ENCODE measurements around the gene SPRR5. TPM values are rescaled to one million over a fixed set of nuclear protein-coding genes. Genes with fewer than 3 reads are reported as not detected.

Gene SPRR5
- total RNA-seq, 2 experiments from 2014 or later = not detected

DNA sequence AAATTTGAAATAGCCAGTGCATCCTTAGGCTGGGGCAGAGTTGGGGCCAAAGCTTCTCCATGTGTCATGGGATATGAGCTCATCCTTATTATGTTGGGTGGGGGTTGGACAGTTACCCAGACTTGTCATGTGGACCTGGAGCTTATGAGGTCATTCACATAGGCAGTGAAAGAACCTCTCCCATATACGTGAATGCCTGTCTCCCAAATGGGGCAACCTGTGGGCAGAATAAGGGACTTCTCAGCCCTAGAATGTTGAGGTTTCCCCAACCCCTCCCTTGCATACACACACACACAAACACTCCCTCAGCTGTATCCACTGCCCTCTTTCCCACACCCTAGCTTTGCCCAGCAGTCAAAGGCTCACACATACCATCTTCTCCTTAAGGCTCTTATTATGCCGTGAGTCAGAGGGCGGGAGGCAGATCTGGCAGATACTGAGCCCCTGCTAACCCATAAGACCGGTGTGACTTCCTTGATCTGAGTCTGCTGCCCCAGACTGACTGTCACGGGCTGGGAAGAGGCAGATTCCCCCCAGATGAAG lies 40.9 kb upstream of the SPRR5 start:
- DNase-seq = peak in 1 of 14 experiments; percentile 6
- POLR2A ChIA-PET = no interaction called here
- peaks cover 59% of the 10 kb centered on the region for H3K27me3 Mint-ChIP-seq

GRCh38 chr1:152907686-152908601 lies 39.1 kb upstream of the SPRR5 start, which contains the start of gene IVL:
Gene IVL (plus strand): TSS chr1:152908546. CDS start chr1:152909798, 1,252 bp downstream.
- no peak for TF ChIP-seq CTCF (IDR thresholded peaks at IDR 0.05)
- H3K27me3 ChIP-seq (ENCODE audit: control insufficient read depth in 1 of 2, insufficient read depth in 2 of 2, low read length in 2 of 2) = peaks cover 5 to 21% of the 10 kb centered on the region in 2 experiments
- no peak within 1 kb of the TSS for H3K4me3 ChIP-seq (ENCODE audit: low read length)
- H3K4me1 ChIP-seq (ENCODE audit: insufficient read depth, low read length) = no peaks in the 10 kb centered on the region
- no peaks in the 10 kb centered on the region for H3K9me3 Mint-ChIP-seq
- ATAC-seq (ENCODE audit: poor library complexity) (no peak), DNase-seq (no peak)
- H3K27ac ChIP-seq (ENCODE audit: low read depth in 1 of 2, low read length in 2 of 2) = no peak within 1 kb of the TSS
- intact Hi-C loops (cut with DNase I, micrococcal nuclease) = no loop called here
- H3K4me3 Mint-ChIP-seq = no peak within 1 kb of the TSS
- H3K4me1 Mint-ChIP-seq (ENCODE audit: low read depth) = no peaks in the 10 kb centered on the region
- peaks cover 68% of the 10 kb centered on the region for H3K27me3 Mint-ChIP-seq
- ChIA-PET CTCF (no interaction called here), POLR2A (no interaction called here)
- H3K27ac Mint-ChIP-seq = no peak within 1 kb of the TSS
- peaks cover 0 to 21% of the 10 kb centered on the region in 2 experiments for H3K9me3 ChIP-seq (ENCODE audit: control insufficient read depth in 1 of 2, insufficient read depth in 1 of 2, low read length in 2 of 2)
- H3K36me3 ChIP-seq (ENCODE audit: insufficient read depth, low read length) = no peaks in the 10 kb centered on the region
- no peaks in the 10 kb centered on the region for H3K36me3 Mint-ChIP-seq (ENCODE audit: low read depth)

More for the DNA sequence above, 40.9 kb upstream of the SPRR5 start:
- Histone ChIP-seq H3K9me3 (ENCODE audit: control insufficient read depth in 1 of 2, insufficient read depth in 1 of 2, low read length in 2 of 2) (peaks cover 0 to 18% of the 10 kb centered on the region in 2 experiments), H3K36me3 (ENCODE audit: insufficient read depth, low read length) (no peaks in the 10 kb centered on the region), H3K27ac (ENCODE audit: low read depth in 1 of 2, low read length in 2 of 2) (no peak overlapping the region), H3K4me3 (ENCODE audit: low read length) (no peak overlapping the region), H3K4me1 (ENCODE audit: insufficient read depth, low read length) (no peaks in the 10 kb centered on the region), H3K27me3 (ENCODE audit: control insufficient read depth in 1 of 2, insufficient read depth in 2 of 2, low read length in 2 of 2) (peaks cover 5 to 17% of the 10 kb centered on the region in 2 experiments)
- no peaks in the 10 kb centered on the region for H3K9me3 Mint-ChIP-seq
- intact Hi-C loops (cut with DNase I, micrococcal nuclease) = no loop called here
- no peak for TF ChIP-seq CTCF (IDR thresholded peaks at IDR 0.05)
- no peak overlapping the region for H3K4me3 Mint-ChIP-seq
- CTCF ChIA-PET = no interaction called here
- H3K4me1 Mint-ChIP-seq (ENCODE audit: low read depth) = no peaks in the 10 kb centered on the region
- no peak overlapping the region for H3K27ac Mint-ChIP-seq
- H3K36me3 Mint-ChIP-seq (ENCODE audit: low read depth) = no peaks in the 10 kb centered on the region
- no peak for ATAC-seq (ENCODE audit: poor library complexity)

DNA sequence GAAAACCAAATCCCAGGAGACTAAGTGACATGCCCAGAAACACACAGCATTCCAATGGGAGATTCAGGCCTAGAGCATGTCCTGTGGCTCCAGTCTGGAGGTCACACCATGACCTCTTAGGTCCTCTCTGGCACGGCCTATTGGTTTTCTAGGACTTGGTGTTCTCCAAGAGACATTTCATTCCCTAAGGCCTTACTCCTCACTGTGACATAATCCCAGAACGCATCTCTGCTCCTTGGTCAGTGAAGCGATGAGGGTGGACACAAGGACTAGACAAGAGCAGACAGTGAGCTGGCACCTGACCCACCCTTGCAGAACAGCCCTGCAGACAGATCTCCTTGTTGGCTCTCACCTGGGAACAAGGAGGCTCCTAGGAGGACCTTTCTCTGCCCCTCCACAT lies 37.8 kb upstream of the SPRR5 start:
- Mint-ChIP-seq H3K9me3 (no peaks in the 10 kb centered on the region), H3K27me3 (peaks cover 62% of the 10 kb centered on the region), H3K27ac (no peak overlapping the region), H3K4me3 (no peak overlapping the region), H3K36me3 (ENCODE audit: low read depth) (no peaks in the 10 kb centered on the region), H3K4me1 (ENCODE audit: low read depth) (no peaks in the 10 kb centered on the region)
- Histone ChIP-seq H3K27ac (ENCODE audit: low read depth in 1 of 2, low read length in 2 of 2) (no peak overlapping the region), H3K27me3 (ENCODE audit: control insufficient read depth in 1 of 2, insufficient read depth in 2 of 2, low read length in 2 of 2) (peaks cover 5 to 22% of the 10 kb centered on the region in 2 experiments), H3K36me3 (ENCODE audit: insufficient read depth, low read length) (no peaks in the 10 kb centered on the region), H3K4me3 (ENCODE audit: low read length) (no peak overlapping the region), H3K4me1 (ENCODE audit: insufficient read depth, low read length) (no peaks in the 10 kb centered on the region), H3K9me3 (ENCODE audit: control insufficient read depth in 1 of 2, insufficient read depth in 1 of 2, low read length in 2 of 2) (peaks cover 0 to 21% of the 10 kb centered on the region in 2 experiments)
- DNase-seq = no peak
- POLR2A ChIA-PET = no interaction called here
- ATAC-seq (ENCODE audit: poor library complexity) = no peak
- intact Hi-C loops (cut with DNase I, micrococcal nuclease) = no loop called here
- no peak for TF ChIP-seq CTCF (IDR thresholded peaks at IDR 0.05)
- CTCF ChIA-PET = no interaction called here
